ENCODE data around the gene REEP2. TPM values are rescaled to one million over a fixed set of nuclear protein-coding genes. Genes with fewer than 3 reads are reported as not detected.
A peak's percentile ranks its signal among the peaks of the same experiment; 100 is the strongest.

REEP2 gene
- total RNA-seq, 1 donor from 2014 or later: 11.1 TPM

DNA sequence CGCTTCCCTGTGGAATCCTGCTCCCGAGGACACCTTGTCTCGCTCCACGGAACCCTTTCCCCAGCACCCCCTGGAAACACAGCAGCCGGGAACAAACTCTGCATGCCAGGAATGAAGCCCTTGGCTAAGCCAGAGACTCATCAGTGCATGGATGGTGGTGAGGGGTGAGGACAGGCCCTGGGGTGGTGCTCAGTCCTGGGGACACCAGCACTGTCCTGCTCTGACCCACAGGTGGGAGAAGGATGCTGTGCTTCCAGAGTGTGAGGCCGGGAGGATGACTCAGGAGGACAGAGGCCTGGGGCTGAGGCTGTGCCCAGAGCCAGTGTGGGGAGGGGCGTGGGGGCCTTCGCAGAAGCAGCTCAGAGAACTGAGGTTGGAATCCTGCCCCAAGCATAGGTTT lies 15.3 kb downstream of the REEP2 start:
- Mint-ChIP-seq H3K36me3 (ENCODE audit: low read depth) (no peaks in the 10 kb centered on the region), H3K4me3 (ENCODE audit: low read depth) (no peak overlapping the region), H3K27ac (no peak overlapping the region), H3K4me1 (ENCODE audit: low read depth) (peaks cover 15% of the 10 kb centered on the region), H3K9me3 (no peaks in the 10 kb centered on the region), H3K27me3 (ENCODE audit: low read depth) (peaks cover 2% of the 10 kb centered on the region)
- intact Hi-C loops (cut with micrococcal nuclease): no loop called here
- no peak for DNase-seq (ENCODE audit: low spot score)

GRCh38 chr5:138455232-138455930 lies 16.5 kb downstream of the REEP2 start:
- Mint-ChIP-seq H3K27me3 (ENCODE audit: low read depth) (peaks cover 2% of the 10 kb centered on the region), H3K36me3 (ENCODE audit: low read depth) (no peaks in the 10 kb centered on the region), H3K4me1 (ENCODE audit: low read depth) (peaks cover 22% of the 10 kb centered on the region), H3K4me3 (ENCODE audit: low read depth) (no peak overlapping the region), H3K27ac (no peak overlapping the region), H3K9me3 (no peaks in the 10 kb centered on the region)
- intact Hi-C loops (cut with micrococcal nuclease): no loop called here
- no peak for DNase-seq (ENCODE audit: low spot score)

DNA sequence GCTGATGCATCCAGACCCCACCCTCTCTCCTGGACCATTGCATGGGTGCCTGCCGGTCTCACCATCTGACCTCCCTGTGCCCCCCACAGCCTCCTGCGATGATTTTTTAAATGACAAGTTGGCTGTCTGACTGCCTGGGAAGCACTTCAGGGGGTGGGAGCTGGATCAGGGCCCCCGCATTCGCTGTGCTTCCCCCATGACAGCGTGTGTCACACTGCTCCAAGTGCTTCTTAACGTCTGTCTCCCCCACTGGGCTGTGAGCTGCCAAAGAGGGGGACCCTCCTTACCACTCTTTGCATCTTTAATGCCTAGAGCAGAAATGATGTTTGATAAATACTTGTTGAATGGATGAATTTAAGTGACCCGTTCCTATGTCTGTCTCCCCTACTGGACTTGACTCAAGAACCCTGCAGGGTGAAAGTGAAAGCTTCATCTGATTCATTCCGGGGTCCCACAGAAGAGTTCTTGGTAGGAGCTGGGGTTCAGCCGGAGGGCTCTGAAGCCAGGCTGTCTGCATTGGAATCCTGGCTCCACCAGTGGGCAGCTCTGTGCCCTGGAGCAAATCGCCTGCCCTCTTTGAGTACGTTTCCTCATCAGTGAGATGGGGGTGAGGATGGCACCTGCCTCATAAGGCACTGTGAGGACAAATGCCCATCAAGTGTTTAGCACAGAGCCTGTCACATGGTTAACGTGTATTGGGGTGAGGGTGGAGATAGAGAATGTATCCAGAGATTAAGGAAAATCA lies 18.8 kb downstream of the REEP2 start:
- Mint-ChIP-seq H3K4me1 (ENCODE audit: low read depth) (peaks cover 36% of the 10 kb centered on the region), H3K27me3 (ENCODE audit: low read depth) (no peaks in the 10 kb centered on the region), H3K4me3 (ENCODE audit: low read depth) (peak overlapping the region; percentile 19), H3K27ac (peak overlapping the region; percentile 78), H3K36me3 (ENCODE audit: low read depth) (no peaks in the 10 kb centered on the region), H3K9me3 (no peaks in the 10 kb centered on the region)
- intact Hi-C loops (cut with micrococcal nuclease): no loop called here
- DNase-seq (ENCODE audit: low spot score): no peak

GRCh38 chr5:138458384-138458783 lies 19.5 kb downstream of the REEP2 start:
- Mint-ChIP-seq H3K9me3 (no peaks in the 10 kb centered on the region), H3K27ac (peak overlapping the region; percentile 97), H3K36me3 (ENCODE audit: low read depth) (no peaks in the 10 kb centered on the region), H3K4me1 (ENCODE audit: low read depth) (peaks cover 36% of the 10 kb centered on the region), H3K27me3 (ENCODE audit: low read depth) (no peaks in the 10 kb centered on the region), H3K4me3 (ENCODE audit: low read depth) (no peak overlapping the region)
- no peak for DNase-seq (ENCODE audit: low spot score)
- intact Hi-C loops (cut with micrococcal nuclease): no loop called here

GRCh38 chr5:138458856-138459255 lies 20.0 kb downstream of the REEP2 start:
- peaks cover 36% of the 10 kb centered on the region for H3K4me1 Mint-ChIP-seq (ENCODE audit: low read depth)
- no peaks in the 10 kb centered on the region for H3K36me3 Mint-ChIP-seq (ENCODE audit: low read depth)
- no peaks in the 10 kb centered on the region for H3K27me3 Mint-ChIP-seq (ENCODE audit: low read depth)
- H3K4me3 Mint-ChIP-seq (ENCODE audit: low read depth): peak overlapping the region; percentile 63
- no peak for DNase-seq (ENCODE audit: low spot score)
- no peaks in the 10 kb centered on the region for H3K9me3 Mint-ChIP-seq
- peak overlapping the region; percentile 97 for H3K27ac Mint-ChIP-seq
- intact Hi-C loops (cut with micrococcal nuclease): no loop called here

GRCh38 chr5:138459311-138459933 lies 20.6 kb downstream of the REEP2 start:
- Mint-ChIP-seq H3K4me1 (ENCODE audit: low read depth) (peaks cover 36% of the 10 kb centered on the region), H3K27ac (peak overlapping the region; percentile 97), H3K27me3 (ENCODE audit: low read depth) (no peaks in the 10 kb centered on the region), H3K4me3 (ENCODE audit: low read depth) (peak overlapping the region; percentile 63), H3K9me3 (no peaks in the 10 kb centered on the region), H3K36me3 (ENCODE audit: low read depth) (no peaks in the 10 kb centered on the region)
- DNase-seq (ENCODE audit: low spot score): peak; percentile 78
- intact Hi-C loops (cut with micrococcal nuclease): no loop called here

GRCh38 chr5:138460032-138460693 lies 21.3 kb downstream of the REEP2 start:
- DNase-seq (ENCODE audit: low spot score): no peak
- Mint-ChIP-seq H3K36me3 (ENCODE audit: low read depth) (no peaks in the 10 kb centered on the region), H3K9me3 (no peaks in the 10 kb centered on the region), H3K27ac (peak overlapping the region; percentile 97), H3K27me3 (ENCODE audit: low read depth) (no peaks in the 10 kb centered on the region), H3K4me1 (ENCODE audit: low read depth) (peaks cover 36% of the 10 kb centered on the region), H3K4me3 (ENCODE audit: low read depth) (no peak overlapping the region)
- intact Hi-C loops (cut with micrococcal nuclease): loop anchor here (10.0 kb wide), 1 partner anchor 815 kb away; no protein-coding TSS in a partner anchor

GRCh38 chr5:138461343-138462125 lies 22.7 kb downstream of the REEP2 start:
- intact Hi-C loops (cut with micrococcal nuclease): loop anchor here (10.0 kb wide), 1 partner anchor 813 kb away; no protein-coding TSS in a partner anchor
- H3K4me1 Mint-ChIP-seq (ENCODE audit: low read depth): peaks cover 37% of the 10 kb centered on the region
- no peak for DNase-seq (ENCODE audit: low spot score)
- H3K27ac Mint-ChIP-seq: peak overlapping the region; percentile 74
- peaks cover 3% of the 10 kb centered on the region for H3K36me3 Mint-ChIP-seq (ENCODE audit: low read depth)
- H3K9me3 Mint-ChIP-seq: no peaks in the 10 kb centered on the region
- H3K4me3 Mint-ChIP-seq (ENCODE audit: low read depth): no peak overlapping the region
- no peaks in the 10 kb centered on the region for H3K27me3 Mint-ChIP-seq (ENCODE audit: low read depth)

DNA sequence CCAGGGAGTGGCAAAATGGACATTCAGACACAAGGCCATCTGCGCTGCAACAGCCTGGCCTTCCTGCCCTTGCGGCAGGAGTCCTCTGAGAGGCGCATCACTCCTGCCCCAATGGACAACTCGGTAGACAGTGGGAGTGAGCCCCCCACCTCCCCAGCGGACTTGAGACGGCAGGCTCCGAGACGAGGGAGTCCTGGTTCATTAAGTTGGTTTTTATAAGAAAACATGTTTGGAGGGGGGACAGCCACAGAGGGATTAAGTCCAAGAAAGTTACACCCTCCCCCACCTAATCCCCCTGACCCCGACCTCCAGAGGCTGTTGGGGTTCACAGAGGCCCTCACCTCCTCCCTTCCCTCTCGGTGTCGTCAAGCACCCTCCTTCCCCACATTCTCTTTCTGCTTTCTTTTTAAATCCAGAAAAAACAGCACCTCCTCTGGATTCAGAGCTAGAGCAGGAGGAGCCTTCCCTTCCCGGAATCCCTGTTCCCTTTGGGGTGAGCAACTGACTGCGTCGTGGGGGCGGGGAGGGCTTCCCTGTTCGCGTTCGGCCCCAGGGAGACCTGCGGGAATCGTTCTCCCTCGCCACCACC lies 24.7 kb downstream of the REEP2 start:
- Mint-ChIP-seq H3K4me1 (ENCODE audit: low read depth) (peaks cover 49% of the 10 kb centered on the region), H3K27me3 (ENCODE audit: low read depth) (no peaks in the 10 kb centered on the region), H3K4me3 (ENCODE audit: low read depth) (peak overlapping the region; percentile 85), H3K9me3 (no peaks in the 10 kb centered on the region), H3K27ac (peak overlapping the region; percentile 92), H3K36me3 (ENCODE audit: low read depth) (peaks cover 23% of the 10 kb centered on the region)
- intact Hi-C loops (cut with micrococcal nuclease): loop anchor here (1.0 to 10.0 kb wide), 3 partner anchors 13 to 811 kb away; partner anchors contain the start of gene SIL1
- no peak for DNase-seq (ENCODE audit: low spot score)

- Mint-ChIP-seq H3K9me3 (no peaks in the 10 kb centered on the region), H3K36me3 (ENCODE audit: low read depth) (peaks cover 27% of the 10 kb centered on the region), H3K27me3 (ENCODE audit: low read depth) (no peaks in the 10 kb centered on the region), H3K4me1 (ENCODE audit: low read depth) (peaks cover 48% of the 10 kb centered on the region), H3K4me3 (ENCODE audit: low read depth) (peak overlapping the region; percentile 85), H3K27ac (peak overlapping the region; percentile 92)
- intact Hi-C loops (cut with micrococcal nuclease): loop anchor here (1.0 to 10.0 kb wide), 3 partner anchors 14 to 811 kb away; partner anchors contain the start of gene SIL1
- DNase-seq (ENCODE audit: low spot score): peak; percentile 90
Observed at GRCh38 chr5:138464008-138464387, 25.1 kb downstream of the REEP2 start.

DNA sequence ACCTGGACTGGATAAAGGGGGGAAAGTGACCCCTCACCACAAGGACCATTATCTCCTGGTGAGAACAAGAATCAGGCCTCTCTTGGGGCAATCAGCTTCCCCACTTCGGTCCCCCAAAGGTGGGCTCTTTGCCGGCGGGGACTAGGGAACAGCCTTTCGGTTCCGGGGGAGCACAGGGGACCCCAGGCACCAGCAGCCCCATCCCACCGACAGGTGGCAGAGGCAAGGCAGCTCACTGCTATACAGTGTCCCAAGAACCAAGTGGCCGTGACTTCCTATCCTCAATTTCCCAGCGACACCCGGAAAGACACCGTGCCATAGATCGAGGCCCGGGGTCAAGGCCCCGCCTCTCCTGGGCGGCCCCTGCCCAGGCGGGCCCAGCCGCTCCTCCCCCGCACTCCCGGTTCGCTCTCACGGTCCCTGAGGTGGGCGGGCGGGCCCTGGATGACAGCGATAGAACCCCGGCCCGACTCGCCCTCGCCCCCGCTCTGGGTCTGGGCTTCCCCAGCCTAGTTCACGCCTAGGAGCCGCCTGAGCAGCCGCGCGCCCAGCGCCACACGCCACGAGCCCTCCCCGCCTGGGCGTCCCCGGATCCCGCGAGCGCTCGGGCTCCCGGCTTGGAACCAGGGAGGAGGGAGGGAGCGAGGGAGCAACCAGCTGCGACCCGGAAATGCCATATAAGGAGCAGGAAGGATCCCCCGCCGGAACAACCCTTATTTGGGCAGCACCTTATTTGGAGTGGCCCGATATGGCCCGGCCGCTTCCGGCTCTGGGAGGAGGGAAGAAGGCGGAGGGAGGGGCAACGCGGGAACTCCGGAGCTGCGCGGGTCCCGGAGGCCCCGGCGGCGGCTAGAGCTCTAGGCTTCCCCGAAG lies 25.8 kb downstream of the REEP2 start:
- peak; percentile 95 for DNase-seq (ENCODE audit: low spot score)
- no peaks in the 10 kb centered on the region for H3K9me3 Mint-ChIP-seq
- H3K27me3 Mint-ChIP-seq (ENCODE audit: low read depth): no peaks in the 10 kb centered on the region
- peak overlapping the region; percentile 92 for H3K27ac Mint-ChIP-seq
- intact Hi-C loops (cut with micrococcal nuclease): loop anchor here (1.0 to 10.0 kb wide), 7 partner anchors 14 to 810 kb away; partner anchors contain the start of genes ETF1, FAM53C, KDM3B and SIL1
- peak overlapping the region; percentile 85 for H3K4me3 Mint-ChIP-seq (ENCODE audit: low read depth)
- H3K4me1 Mint-ChIP-seq (ENCODE audit: low read depth): peaks cover 43% of the 10 kb centered on the region
- H3K36me3 Mint-ChIP-seq (ENCODE audit: low read depth): peaks cover 33% of the 10 kb centered on the region

Measured in activated T-helper 2 cell treated with anti-CD3 and anti-CD28 coated beads, Interferon-gamma antibody, Interleukin-2, Interleukin-4, amounts not matched to agents 10 μg/mL and 5 μg/mL and 100 μg/mL, durations not matched to agents 14 hours and 24 hours and 36 hours (primary cell).